HEK293T (cell line): ENCODE data around the gene ST8SIA2.

Source experiments
- ARNT ChIP-seq: fragments of 450-650 bp; IDR thresholded peaks from 2 replicates; pipeline ENCODE4 v1.6.1; 2017; ENCODE audit warnings: mild to moderate bottlenecking
- FOXA1 ChIP-seq: fragments of 450-650 bp; IDR thresholded peaks from 2 replicates; pipeline ENCODE4 v1.6.1; 2016; ENCODE audit warnings: mild to moderate bottlenecking
- FOXK2 ChIP-seq: fragments of 450-650 bp; IDR thresholded peaks from 2 replicates; pipeline ENCODE4 v1.6.1; 2016; ENCODE audit warnings: mild to moderate bottlenecking
- HDGF ChIP-seq: fragments of 450-650 bp; IDR thresholded peaks from 2 replicates; pipeline ENCODE4 v1.6.1; 2017; ENCODE audit warnings: antibody characterized with exemption, borderline replicate concordance
- SP1 ChIP-seq: fragments of 450-650 bp; IDR thresholded peaks from 2 replicates; pipeline ENCODE4 v1.6.1; 2017
- SUZ12 ChIP-seq: fragments of 450-650 bp; IDR thresholded peaks from 2 replicates; pipeline ENCODE4 v1.6.1; 2016; ENCODE audit warnings: mild to moderate bottlenecking

GRCh38 chr15:92377083-92377789, 16.4 kb upstream of the ST8SIA2 start:
- TF ChIP-seq FOXK2 (no peak), SP1 (no peak), ARNT (no peak), FOXA1 (no peak), HDGF (no peak), SUZ12 (no peak)
